HTR-8/SVneo (cell line): ENCODE results near the gene ICAM3.

Source experiments
- DNase-seq: peaks from one replicate; pipeline ENCODE4 v3.0.0; 2011; ENCODE audit warnings: low spot score, mixed read lengths; ENCODE audit not compliant: insufficient read length
- FAIRE-seq: peaks from 2 replicates; lab custom pipeline; 2011; peaks lifted over from hg19 to GRCh38; lab: Jason Lieb, UNC

Gene ICAM3

GRCh38 chr19:10321874-10322835, 17.3 kb downstream of the ICAM3 start:
- FAIRE-seq (peak; percentile 54), DNase-seq (no peak)

- no peak for FAIRE-seq
- DNase-seq, result no peak
Observed at GRCh38 chr19:10321417-10321797, 18.0 kb downstream of the ICAM3 start.

GRCh38 chr19:10320602-10321416, 18.6 kb downstream of the ICAM3 start:
- FAIRE-seq, result no peak
- no peak for DNase-seq

- DNase-seq (no peak), FAIRE-seq (no peak)
Observed at GRCh38 chr19:10318807-10319682, 20.4 kb downstream of the ICAM3 start.

GRCh38 chr19:10317857-10318462, 21.5 kb downstream of the ICAM3 start:
- no peak for FAIRE-seq
- DNase-seq, result no peak

GRCh38 chr19:10317045-10317856, 22.2 kb downstream of the ICAM3 start:
- FAIRE-seq (no peak), DNase-seq (no peak)

- no peak for DNase-seq
- FAIRE-seq, result no peak
Observed at GRCh38 chr19:10316229-10317044, 23.0 kb downstream of the ICAM3 start.

GRCh38 chr19:10315335-10316214, 23.8 kb downstream of the ICAM3 start, which contains the start of gene FDX2:
TSS of gene FDX2 (minus strand) at chr19:10316015. CDS start at chr19:10315996, 19 bp downstream.
- FAIRE-seq (peak; percentile 93), DNase-seq (peak; percentile 89)

- DNase-seq (no peak), FAIRE-seq (no peak)
Observed at GRCh38 chr19:10309423-10309822, 30.0 kb downstream of the ICAM3 start, which contains the start of gene ZGLP1. TSS of gene ZGLP1 (minus strand) at chr19:10309815.

GRCh38 chr19:10306327-10306726, 33.1 kb downstream of the ICAM3 start:
- FAIRE-seq, result no peak
- DNase-seq, result no peak

- FAIRE-seq (no peak), DNase-seq (no peak)
Observed at GRCh38 chr19:10305139-10305806, 34.2 kb downstream of the ICAM3 start.

GRCh38 chr19:10299545-10300458, 39.6 kb downstream of the ICAM3 start:
- DNase-seq (no peak), FAIRE-seq (no peak)

GRCh38 chr19:10295847-10296591, 43.4 kb downstream of the ICAM3 start:
- no peak for DNase-seq

GRCh38 chr19:10295305-10295846, 44.0 kb downstream of the ICAM3 start:
- FAIRE-seq, result no peak

More at GRCh38 chr19:10295847-10296591, 43.4 kb downstream of the ICAM3 start:
- no peak for FAIRE-seq

GRCh38 chr19:10294368-10294697, 45.1 kb downstream of the ICAM3 start:
- no peak for DNase-seq
- no peak for FAIRE-seq

More at GRCh38 chr19:10295305-10295846, 44.0 kb downstream of the ICAM3 start:
- DNase-seq, result no peak
